HepG2 (cell line): Measurements from ENCODE around the gene NUF2. TPM values are rescaled to one million over a fixed set of nuclear protein-coding genes. Genes with fewer than 3 reads are reported as not detected.

Experiments
- FOXK1 ChIP-seq: sonication (generic); formaldehyde crosslinking; IDR thresholded peaks from 2 replicates; pipeline ENCODE4 v1.4.0; 2020; ENCODE audit warnings: low read depth, missing genetic modification reagents, borderline replicate concordance
- GFI1 ChIP-seq: sonication (generic); formaldehyde crosslinking; IDR thresholded peaks from 2 replicates; pipeline ENCODE4 v1.5.0; 2020; ENCODE audit warnings: missing genetic modification reagents, mild to moderate bottlenecking, borderline replicate concordance
- HMG20A ChIP-seq: IDR thresholded peaks from 2 replicates; pipeline ENCODE4 v1.6.1; 2016; ENCODE audit warnings: borderline replicate concordance
- HNF4G ChIP-seq, 2 experiments: sonication (generic) in 1 of 2; formaldehyde crosslinking in 1 of 2; IDR thresholded peaks; 2 replicates each; pipeline versions ENCODE4 v1.4.0 to v1.6.1; 2011 to 2020; ENCODE audit warnings: borderline replicate concordance in 2 of 2, low read depth in 2 of 2, mild to moderate bottlenecking in 2 of 2, low read length in 1 of 2, missing genetic modification reagents in 1 of 2, moderate library complexity in 1 of 2
- HOXA5 ChIP-seq: sonication (generic); formaldehyde crosslinking; IDR thresholded peaks from 2 replicates; pipeline ENCODE4 v1.4.0; 2020; ENCODE audit warnings: missing genetic modification reagents
- HOXA9 ChIP-seq: sonication (generic); formaldehyde crosslinking; IDR thresholded peaks from 2 replicates; pipeline ENCODE4 v1.8.1; 2022; ENCODE audit warnings: missing genetic modification reagents, mild to moderate bottlenecking, moderate library complexity, borderline replicate concordance
- KLF13 ChIP-seq: sonication (generic); formaldehyde crosslinking; IDR thresholded peaks from 2 replicates; pipeline ENCODE4 v1.4.0; 2020; ENCODE audit warnings: mild to moderate bottlenecking, missing genetic modification reagents
- MZF1 ChIP-seq: sonication (generic); formaldehyde crosslinking; IDR thresholded peaks from 2 replicates; pipeline ENCODE4 v1.8.1; 2023; ENCODE audit warnings: mild to moderate bottlenecking, missing genetic modification reagents, borderline replicate concordance
- NFIC ChIP-seq: IDR thresholded peaks from 2 replicates; pipeline ENCODE4 v1.6.1; 2012; ENCODE audit warnings: mild to moderate bottlenecking, low read length, inconsistent platforms
- ZNF282 ChIP-seq: fragments of 450-650 bp; IDR thresholded peaks from 2 replicates; pipeline ENCODE4 v1.6.1; 2018; ENCODE audit not compliant: partially characterized antibody
- ZNF382 ChIP-seq: sonication (generic); formaldehyde crosslinking; IDR thresholded peaks from 2 replicates; pipeline ENCODE4 v1.5.0; 2020; ENCODE audit warnings: missing genetic modification reagents, mild to moderate bottlenecking, borderline replicate concordance
- polyA plus RNA-seq, 8 experiments: library from polyadenylated mRNA; depleted of rRNA in 3 of 8; stranded (reverse) in 7 of 8; unstranded in 1 of 8; fragments of >200 nt; fragmentation: Illumina TruSeq in 4 of 8; extraction: Trizol in 4 of 8; gene quantifications; 2 replicates each; pipeline versions ENCODE4 v1.2.1 to v1.2.3, GENCODE V29; 2011 to 2016; ENCODE audit warnings: low read depth in 4 of 8, missing spikeins in 1 of 8, mixed read lengths in 1 of 8; ENCODE audit not compliant: insufficient read depth in 1 of 8
- total RNA-seq, 5 experiments: library from RNA; depleted of rRNA; stranded (reverse); fragments of >200 nt; fragmentation: Illumina TruSeq; extraction: Trizol; gene quantifications; 2 replicates each; pipeline ENCODE4 v1.2.3, GENCODE V29; 2016; ENCODE audit warnings: low read depth in 1 of 5
- TF ChIP-seq, protein P1 (sequence below): sonication (generic); formaldehyde crosslinking; IDR thresholded peaks from 2 replicates; pipeline ENCODE4 v1.9.0; 2021; ENCODE audit warnings: missing genetic modification reagents, borderline replicate concordance
- TF ChIP-seq, protein P2 (sequence below): sonication (generic); formaldehyde crosslinking; IDR thresholded peaks from 2 replicates; pipeline ENCODE4 v1.5.1; 2020; ENCODE audit warnings: mild to moderate bottlenecking, missing genetic modification reagents, moderate library complexity
- TF ChIP-seq, protein P3 (sequence below): sonication (generic); formaldehyde crosslinking; IDR thresholded peaks from 2 replicates; pipeline ENCODE4 v1.9.0; 2021; ENCODE audit warnings: mild to moderate bottlenecking, missing genetic modification reagents
- TF ChIP-seq, protein P4 (sequence below): sonication (generic); formaldehyde crosslinking; IDR thresholded peaks from 2 replicates; pipeline ENCODE4 v1.5.0; 2020; ENCODE audit warnings: missing genetic modification reagents, mild to moderate bottlenecking, borderline replicate concordance

The NUF2 gene
- total and polyA plus RNA-seq, 2 of the 13 experiments (the other 11 are each of a cell fraction or from before 2014, with no cell fraction given), result 26.0 to 39.4 TPM

DNA sequence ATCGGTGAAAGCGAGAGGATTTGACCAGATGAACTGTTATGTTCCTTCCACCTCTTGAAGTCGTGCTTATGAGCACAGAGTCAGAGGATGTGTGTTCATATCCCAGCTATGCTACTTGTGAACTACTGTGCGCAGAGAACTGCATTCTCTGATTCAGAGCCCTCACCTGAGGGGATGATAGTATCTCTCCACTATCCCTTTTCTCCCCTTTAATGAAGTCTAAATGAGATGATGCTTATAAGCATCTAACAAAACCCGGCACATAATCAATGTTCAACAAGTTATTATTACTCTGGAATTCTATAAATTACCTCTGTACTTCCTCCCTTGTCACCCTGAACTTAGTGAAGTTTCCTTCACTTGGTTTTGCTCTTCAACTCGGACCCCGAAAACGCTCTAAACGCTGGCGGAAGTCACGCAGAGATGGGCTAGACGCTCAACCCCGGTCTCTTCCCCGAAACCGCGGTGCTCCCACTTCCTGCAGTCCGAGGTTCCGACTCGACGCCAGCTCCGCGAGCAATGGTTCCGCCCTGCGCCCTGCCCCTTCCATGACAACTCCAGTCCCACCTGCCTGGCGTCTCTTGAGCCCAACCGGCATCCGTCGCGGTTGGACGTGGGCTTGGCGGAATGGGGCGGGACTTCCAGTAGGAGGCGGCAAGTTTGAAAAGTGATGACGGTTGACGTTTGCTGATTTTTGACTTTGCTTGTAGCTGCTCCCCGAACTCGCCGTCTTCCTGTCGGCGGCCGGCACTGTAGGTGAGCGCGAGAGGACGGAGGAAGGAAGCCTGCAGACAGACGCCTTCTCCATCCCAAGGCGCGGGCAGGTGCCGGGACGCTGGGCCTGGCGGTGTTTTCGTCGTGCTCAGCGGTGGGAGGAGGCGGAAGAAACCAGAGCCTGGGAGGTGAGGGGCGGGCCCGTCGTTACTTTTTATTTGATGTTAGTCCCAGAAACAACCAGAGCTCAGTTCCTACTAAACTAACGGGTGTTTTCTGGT lies at the start of gene NUF2 (continued):
- TF ChIP-seq NFIC, result 0 out of 2 replicates have a peak, but pooled peaks have one; percentile 6
- peak; percentile 89; the same call in 1 of the 2 replicates for TF ChIP-seq KLF13 (CRISPR knock-in tag)
- TF ChIP-seq ZNF382 (CRISPR knock-in tag), result no peak
- peak; percentile 92; the same call in 1 of the 2 replicates for TF ChIP-seq HOXA9
- TF ChIP-seq ZNF282, result no peak
- peak; percentile 98 for TF ChIP-seq HOXA5
- TF ChIP-seq, protein P1, sequence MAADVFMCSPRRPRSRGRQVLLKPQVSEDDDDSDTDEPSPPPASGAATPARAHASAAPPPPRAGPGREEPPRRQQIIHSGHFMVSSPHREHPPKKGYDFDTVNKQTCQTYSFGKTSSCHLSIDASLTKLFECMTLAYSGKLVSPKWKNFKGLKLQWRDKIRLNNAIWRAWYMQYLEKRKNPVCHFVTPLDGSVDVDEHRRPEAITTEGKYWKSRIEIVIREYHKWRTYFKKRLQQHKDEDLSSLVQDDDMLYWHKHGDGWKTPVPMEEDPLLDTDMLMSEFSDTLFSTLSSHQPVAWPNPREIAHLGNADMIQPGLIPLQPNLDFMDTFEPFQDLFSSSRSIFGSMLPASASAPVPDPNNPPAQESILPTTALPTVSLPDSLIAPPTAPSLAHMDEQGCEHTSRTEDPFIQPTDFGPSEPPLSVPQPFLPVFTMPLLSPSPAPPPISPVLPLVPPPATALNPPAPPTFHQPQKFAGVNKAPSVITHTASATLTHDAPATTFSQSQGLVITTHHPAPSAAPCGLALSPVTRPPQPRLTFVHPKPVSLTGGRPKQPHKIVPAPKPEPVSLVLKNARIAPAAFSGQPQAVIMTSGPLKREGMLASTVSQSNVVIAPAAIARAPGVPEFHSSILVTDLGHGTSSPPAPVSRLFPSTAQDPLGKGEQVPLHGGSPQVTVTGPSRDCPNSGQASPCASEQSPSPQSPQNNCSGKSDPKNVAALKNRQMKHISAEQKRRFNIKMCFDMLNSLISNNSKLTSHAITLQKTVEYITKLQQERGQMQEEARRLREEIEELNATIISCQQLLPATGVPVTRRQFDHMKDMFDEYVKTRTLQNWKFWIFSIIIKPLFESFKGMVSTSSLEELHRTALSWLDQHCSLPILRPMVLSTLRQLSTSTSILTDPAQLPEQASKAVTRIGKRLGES (CRISPR knock-in tag), result peak; percentile 76; the same call in 1 of the 2 replicates
- TF ChIP-seq, protein P2, sequence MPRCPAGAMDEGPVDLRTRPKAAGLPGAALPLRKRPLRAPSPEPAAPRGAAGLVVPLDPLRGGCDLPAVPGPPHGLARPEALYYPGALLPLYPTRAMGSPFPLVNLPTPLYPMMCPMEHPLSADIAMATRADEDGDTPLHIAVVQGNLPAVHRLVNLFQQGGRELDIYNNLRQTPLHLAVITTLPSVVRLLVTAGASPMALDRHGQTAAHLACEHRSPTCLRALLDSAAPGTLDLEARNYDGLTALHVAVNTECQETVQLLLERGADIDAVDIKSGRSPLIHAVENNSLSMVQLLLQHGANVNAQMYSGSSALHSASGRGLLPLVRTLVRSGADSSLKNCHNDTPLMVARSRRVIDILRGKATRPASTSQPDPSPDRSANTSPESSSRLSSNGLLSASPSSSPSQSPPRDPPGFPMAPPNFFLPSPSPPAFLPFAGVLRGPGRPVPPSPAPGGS (CRISPR knock-in tag), result peak; percentile 92
- peak; percentile 78 for TF ChIP-seq GFI1
- TF ChIP-seq, protein P3, sequence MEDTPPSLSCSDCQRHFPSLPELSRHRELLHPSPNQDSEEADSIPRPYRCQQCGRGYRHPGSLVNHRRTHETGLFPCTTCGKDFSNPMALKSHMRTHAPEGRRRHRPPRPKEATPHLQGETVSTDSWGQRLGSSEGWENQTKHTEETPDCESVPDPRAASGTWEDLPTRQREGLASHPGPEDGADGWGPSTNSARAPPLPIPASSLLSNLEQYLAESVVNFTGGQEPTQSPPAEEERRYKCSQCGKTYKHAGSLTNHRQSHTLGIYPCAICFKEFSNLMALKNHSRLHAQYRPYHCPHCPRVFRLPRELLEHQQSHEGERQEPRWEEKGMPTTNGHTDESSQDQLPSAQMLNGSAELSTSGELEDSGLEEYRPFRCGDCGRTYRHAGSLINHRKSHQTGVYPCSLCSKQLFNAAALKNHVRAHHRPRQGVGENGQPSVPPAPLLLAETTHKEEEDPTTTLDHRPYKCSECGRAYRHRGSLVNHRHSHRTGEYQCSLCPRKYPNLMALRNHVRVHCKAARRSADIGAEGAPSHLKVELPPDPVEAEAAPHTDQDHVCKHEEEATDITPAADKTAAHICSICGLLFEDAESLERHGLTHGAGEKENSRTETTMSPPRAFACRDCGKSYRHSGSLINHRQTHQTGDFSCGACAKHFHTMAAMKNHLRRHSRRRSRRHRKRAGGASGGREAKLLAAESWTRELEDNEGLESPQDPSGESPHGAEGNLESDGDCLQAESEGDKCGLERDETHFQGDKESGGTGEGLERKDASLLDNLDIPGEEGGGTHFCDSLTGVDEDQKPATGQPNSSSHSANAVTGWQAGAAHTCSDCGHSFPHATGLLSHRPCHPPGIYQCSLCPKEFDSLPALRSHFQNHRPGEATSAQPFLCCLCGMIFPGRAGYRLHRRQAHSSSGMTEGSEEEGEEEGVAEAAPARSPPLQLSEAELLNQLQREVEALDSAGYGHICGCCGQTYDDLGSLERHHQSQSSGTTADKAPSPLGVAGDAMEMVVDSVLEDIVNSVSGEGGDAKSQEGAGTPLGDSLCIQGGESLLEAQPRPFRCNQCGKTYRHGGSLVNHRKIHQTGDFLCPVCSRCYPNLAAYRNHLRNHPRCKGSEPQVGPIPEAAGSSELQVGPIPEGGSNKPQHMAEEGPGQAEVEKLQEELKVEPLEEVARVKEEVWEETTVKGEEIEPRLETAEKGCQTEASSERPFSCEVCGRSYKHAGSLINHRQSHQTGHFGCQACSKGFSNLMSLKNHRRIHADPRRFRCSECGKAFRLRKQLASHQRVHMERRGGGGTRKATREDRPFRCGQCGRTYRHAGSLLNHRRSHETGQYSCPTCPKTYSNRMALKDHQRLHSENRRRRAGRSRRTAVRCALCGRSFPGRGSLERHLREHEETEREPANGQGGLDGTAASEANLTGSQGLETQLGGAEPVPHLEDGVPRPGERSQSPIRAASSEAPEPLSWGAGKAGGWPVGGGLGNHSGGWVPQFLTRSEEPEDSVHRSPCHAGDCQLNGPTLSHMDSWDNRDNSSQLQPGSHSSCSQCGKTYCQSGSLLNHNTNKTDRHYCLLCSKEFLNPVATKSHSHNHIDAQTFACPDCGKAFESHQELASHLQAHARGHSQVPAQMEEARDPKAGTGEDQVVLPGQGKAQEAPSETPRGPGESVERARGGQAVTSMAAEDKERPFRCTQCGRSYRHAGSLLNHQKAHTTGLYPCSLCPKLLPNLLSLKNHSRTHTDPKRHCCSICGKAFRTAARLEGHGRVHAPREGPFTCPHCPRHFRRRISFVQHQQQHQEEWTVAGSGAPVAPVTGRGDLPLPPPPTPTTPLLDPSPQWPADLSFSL (CRISPR knock-in tag), result no peak; the same call in 1 of the 2 replicates
- peak; percentile 99 for TF ChIP-seq FOXK1
- TF ChIP-seq, protein P4, sequence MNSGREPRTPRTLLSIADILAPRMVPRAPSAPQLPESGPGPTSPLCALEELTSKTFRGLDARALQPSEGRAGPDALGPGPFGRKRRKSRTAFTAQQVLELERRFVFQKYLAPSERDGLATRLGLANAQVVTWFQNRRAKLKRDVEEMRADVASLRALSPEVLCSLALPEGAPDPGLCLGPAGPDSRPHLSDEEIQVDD (CRISPR knock-in tag), result peak; percentile 33; the same call in 1 of the 2 replicates
- peak; percentile 71; the same call in 1 of the 2 replicates for TF ChIP-seq HMG20A (CRISPR knock-in tag)
- TF ChIP-seq MZF1 (CRISPR knock-in tag), result 0 out of 2 replicates have a peak, but pooled peaks have one; percentile 24
- no peak for TF ChIP-seq HNF4G (IDR thresholded peaks at IDR 0.05; ENCODE audit: borderline replicate concordance, low read depth, low read length)
- TF ChIP-seq HNF4G (CRISPR knock-in tag; IDR thresholded peaks at IDR 0.05; ENCODE audit: borderline replicate concordance, low read depth), result peak; percentile 95
